ENCODE results near the gene AVPR2. TPM values are rescaled to one million over a fixed set of nuclear protein-coding genes. Genes with fewer than 3 reads are reported as not detected.

The AVPR2 gene
- total and polyA plus RNA-seq, 8 donors, result 0.12 to 1.3 (median 0.40) TPM

GRCh38 chrX:153944800-153945150 is 40.3 kb downstream of the AVPR2 start:
- Histone ChIP-seq H3K27ac (no peak overlapping the region), H3K27me3 (peaks cover 0 to 2% (median 0%) of the 10 kb centered on the region in 4 donors), H3K4me3 (no peak overlapping the region), H3K36me3 (no peaks in the 10 kb centered on the region), H3K9me3 (no peaks in the 10 kb centered on the region), H3K4me1 (no peaks in the 10 kb centered on the region)
- ATAC-seq (no peak), DNase-seq (no peak), FAIRE-seq (no peak)
- TF ChIP-seq, protein P1, sequence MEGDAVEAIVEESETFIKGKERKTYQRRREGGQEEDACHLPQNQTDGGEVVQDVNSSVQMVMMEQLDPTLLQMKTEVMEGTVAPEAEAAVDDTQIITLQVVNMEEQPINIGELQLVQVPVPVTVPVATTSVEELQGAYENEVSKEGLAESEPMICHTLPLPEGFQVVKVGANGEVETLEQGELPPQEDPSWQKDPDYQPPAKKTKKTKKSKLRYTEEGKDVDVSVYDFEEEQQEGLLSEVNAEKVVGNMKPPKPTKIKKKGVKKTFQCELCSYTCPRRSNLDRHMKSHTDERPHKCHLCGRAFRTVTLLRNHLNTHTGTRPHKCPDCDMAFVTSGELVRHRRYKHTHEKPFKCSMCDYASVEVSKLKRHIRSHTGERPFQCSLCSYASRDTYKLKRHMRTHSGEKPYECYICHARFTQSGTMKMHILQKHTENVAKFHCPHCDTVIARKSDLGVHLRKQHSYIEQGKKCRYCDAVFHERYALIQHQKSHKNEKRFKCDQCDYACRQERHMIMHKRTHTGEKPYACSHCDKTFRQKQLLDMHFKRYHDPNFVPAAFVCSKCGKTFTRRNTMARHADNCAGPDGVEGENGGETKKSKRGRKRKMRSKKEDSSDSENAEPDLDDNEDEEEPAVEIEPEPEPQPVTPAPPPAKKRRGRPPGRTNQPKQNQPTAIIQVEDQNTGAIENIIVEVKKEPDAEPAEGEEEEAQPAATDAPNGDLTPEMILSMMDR (IDR thresholded peaks at IDR 0.05), result no peak
- WGBS, 2 donors, result 61 to 62% methylated on average over 6 of the region's 6 CpGs
- intact Hi-C loops (cut with DNase I), result no loop called here

DNA sequence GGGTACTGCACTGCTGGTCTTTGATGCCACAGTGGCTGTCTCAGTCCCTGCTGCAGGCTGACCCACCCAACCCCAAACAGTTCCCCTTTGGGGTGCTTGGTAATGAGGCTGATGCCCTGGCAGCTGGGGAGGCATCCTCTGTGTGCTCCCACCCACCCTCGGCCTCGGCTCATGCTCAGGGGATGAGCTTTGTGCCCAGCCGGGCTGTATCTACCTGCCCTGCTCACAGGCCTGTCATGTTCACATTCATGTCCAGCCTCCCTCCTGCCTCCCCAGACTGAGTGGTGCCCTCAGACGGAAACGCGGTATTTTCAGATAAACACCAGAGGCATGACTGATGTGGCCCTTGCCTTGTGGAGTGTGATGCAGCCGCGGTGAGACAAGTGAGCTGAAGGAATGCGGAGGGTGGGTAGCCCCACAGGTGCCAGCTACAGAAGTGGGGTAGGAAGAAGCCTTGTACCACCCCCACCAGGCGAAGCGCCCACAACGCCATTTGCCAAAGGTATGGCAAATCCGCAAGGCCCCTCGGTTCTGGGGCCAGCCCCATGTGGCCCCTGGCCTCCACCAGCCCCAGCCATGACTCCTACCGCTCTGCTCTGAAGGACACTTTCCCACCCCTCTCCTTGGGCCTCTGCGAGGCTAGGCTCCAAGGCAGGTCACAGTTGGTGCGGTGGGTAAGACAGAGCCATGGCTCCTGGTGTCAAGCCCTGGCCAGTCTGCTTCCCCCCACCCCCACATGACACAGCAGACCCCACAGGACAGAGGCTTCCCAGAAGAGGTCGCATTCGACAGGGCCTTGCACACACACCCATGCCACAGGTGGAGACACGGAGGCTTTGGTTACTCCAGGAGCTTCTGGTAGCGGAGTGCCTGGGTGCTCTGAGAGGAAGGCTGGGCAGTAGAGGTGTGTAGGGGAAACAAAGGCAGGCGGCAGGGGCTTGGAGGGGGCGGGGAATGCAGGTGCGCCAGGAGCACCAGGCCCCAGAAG is 41.8 kb downstream of the AVPR2 start:
- Histone ChIP-seq H3K27me3 (peaks cover 0 to 2% (median 0%) of the 10 kb centered on the region in 4 donors), H3K36me3 (peaks cover 0 to 10% (median 7%) of the 10 kb centered on the region in 3 donors), H3K4me1 (no peaks in the 10 kb centered on the region), H3K9me3 (no peaks in the 10 kb centered on the region), H3K4me3 (no peak overlapping the region), H3K27ac (no peak overlapping the region)
- 80 to 88% methylated on average over 24 of the region's 24 CpGs for WGBS, 2 donors
- DNase-seq (no peak), FAIRE-seq (no peak), ATAC-seq (no peak)
- intact Hi-C loops (cut with DNase I), result no loop called here
- TF ChIP-seq, protein P1 (IDR thresholded peaks at IDR 0.05), result no peak

- FAIRE-seq (peak; percentile 85), DNase-seq (peak in 5 of 6 donors; percentile 66 to 84 (median 78)), ATAC-seq (peak; percentile 87 to 94 (median 90))
- H3K27me3 ChIP-seq, result peaks cover 0 to 2% (median 0%) of the 10 kb centered on the region in 4 donors
- peaks cover 0 to 20% (median 13%) of the 10 kb centered on the region in 3 donors for H3K36me3 ChIP-seq
- H3K4me1 ChIP-seq, result no peaks in the 10 kb centered on the region
- WGBS, 2 donors, result 36 to 53% methylated on average over 19 of the region's 19 CpGs
- intact Hi-C loops (cut with DNase I), result no loop called here
- no peaks in the 10 kb centered on the region for H3K9me3 ChIP-seq
- H3K4me3 ChIP-seq, result no peak overlapping the region
- TF ChIP-seq, protein P1 (IDR thresholded peaks at IDR 0.05), result peak; percentile 56 to 73 (median 68)
- no peak overlapping the region for H3K27ac ChIP-seq
Observed at GRCh38 chrX:153947009-153947769, 42.7 kb downstream of the AVPR2 start.

DNA sequence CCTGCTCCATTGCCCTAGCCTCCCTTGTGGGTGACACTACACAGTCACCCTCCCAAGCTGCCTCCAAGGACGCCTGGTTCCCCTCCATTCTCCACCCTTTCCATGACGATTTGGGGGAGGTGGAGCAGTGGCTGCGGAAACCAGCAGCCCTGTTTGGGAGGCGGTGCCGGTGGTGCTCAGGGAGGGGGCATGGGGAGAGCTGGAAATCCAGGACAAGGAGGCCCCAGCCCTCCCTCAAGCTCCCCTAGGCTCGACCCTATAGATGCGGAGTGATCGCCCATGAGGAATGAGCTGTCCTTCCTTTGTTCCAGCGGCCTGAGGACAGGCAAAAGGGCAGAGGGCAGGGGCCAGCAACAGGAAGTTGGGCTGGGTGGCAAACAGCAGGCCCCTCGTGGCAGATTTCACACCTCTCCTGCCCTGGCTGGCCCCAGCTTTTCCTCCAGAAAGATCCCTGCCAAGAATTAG is 43.6 kb downstream of the AVPR2 start:
- FAIRE-seq, result no peak
- TF ChIP-seq, protein P1 (IDR thresholded peaks at IDR 0.05), result no peak
- no peak for DNase-seq
- H3K27ac ChIP-seq, result no peak overlapping the region
- H3K9me3 ChIP-seq, result no peaks in the 10 kb centered on the region
- peaks cover 0 to 26% (median 17%) of the 10 kb centered on the region in 3 donors for H3K36me3 ChIP-seq
- 86 to 88% methylated on average over 10 of the region's 10 CpGs for WGBS, 2 donors
- no peaks in the 10 kb centered on the region for H3K4me1 ChIP-seq
- intact Hi-C loops (cut with DNase I), result no loop called here
- ATAC-seq, result no peak
- peaks cover 0 to 4% (median under 1%) of the 10 kb centered on the region in 4 donors for H3K27me3 ChIP-seq
- H3K4me3 ChIP-seq, result no peak overlapping the region
